H1 (cell line): ENCODE measurements around the gene TEAD1. TPM values are rescaled to one million over a fixed set of nuclear protein-coding genes. Genes with fewer than 3 reads are reported as not detected.

Experiments
- CTCF ChIA-PET: fragments of 300-600 bp; sonication (Branson Sonifier 250); formaldehyde crosslinking; loops from one replicate; lab custom pipeline; 2021; ENCODE audit not compliant: partially characterized antibody; lab: Charles Lee
- POLR2A ChIA-PET: fragments of 300-600 bp; sonication (Branson Sonifier 250); formaldehyde crosslinking; loops from one replicate; lab custom pipeline; 2021; ENCODE audit warnings: inconsistent platforms; ENCODE audit not compliant: partially characterized antibody; lab: Charles Lee
- DNase-seq, 2 experiments: peaks; one replicate each; pipeline versions ENCODE4 v3.0.0 to v3.0.0-alpha.2; 2010 to 2022; ENCODE audit warnings: low spot score in 2 of 2, low read depth in 1 of 2, mixed read lengths in 1 of 2
- FAIRE-seq: peaks from 2 replicates; lab custom pipeline; 2011; peaks lifted over from hg19 to GRCh38; lab: Jason Lieb, UNC
- H2AFZ ChIP-seq: 2 replicates; pipeline ENCODE4 v1.8.1; 2012; ENCODE audit warnings: low read length, inconsistent platforms
- H2AK5ac ChIP-seq: 2 replicates; pipeline ENCODE4 v1.6.1; 2013; ENCODE audit warnings: low read depth, low read length
- H2BK120ac ChIP-seq: replicated peaks from 2 replicates; pipeline ENCODE3; 2013; ENCODE audit warnings: low read depth, low read length, inconsistent platforms
- H2BK12ac ChIP-seq: 2 replicates; pipeline ENCODE4 v1.6.1; 2013; ENCODE audit warnings: low read depth, low read length
- H2BK15ac ChIP-seq: 2 replicates; pipeline ENCODE4 v1.6.1; 2013; ENCODE audit warnings: low read length
- H2BK20ac ChIP-seq: 2 replicates; pipeline ENCODE4 v1.6.1; 2013; ENCODE audit warnings: low read length
- H2BK5ac ChIP-seq: 2 replicates; pipeline ENCODE4 v1.6.1; 2013; ENCODE audit warnings: low read depth, low read length
- H3K14ac ChIP-seq: 2 replicates; pipeline ENCODE4 v1.6.1; 2013; ENCODE audit warnings: inconsistent platforms; ENCODE audit not compliant: insufficient read length
- H3K18ac ChIP-seq: 2 replicates; pipeline ENCODE4 v1.6.1; 2013; ENCODE audit warnings: low read length; ENCODE audit errors: extremely low read depth
- H3K23ac ChIP-seq: 2 replicates; pipeline ENCODE4 v1.6.1; 2013; ENCODE audit warnings: inconsistent platforms; ENCODE audit not compliant: insufficient read length
- H3K23me2 ChIP-seq: 2 replicates; pipeline ENCODE4 v1.6.1; 2013; ENCODE audit warnings: low read depth, low read length
- H3K27ac ChIP-seq: 2 replicates; pipeline ENCODE4 v1.6.1; 2011; ENCODE audit warnings: low read depth, low read length, inconsistent platforms
- H3K27me3 ChIP-seq, 4 experiments: replicated peaks in 1 of 4; 1 replicate in 1 of 4; 2 replicates in 3 of 4; pipeline versions ENCODE4 v1.6.1 to v1.8.1; 2011 to 2013; ENCODE audit warnings: low read length in 3 of 4, mild to moderate bottlenecking in 3 of 4, inconsistent platforms in 2 of 4, mixed read lengths in 2 of 4, moderate library complexity in 1 of 4; ENCODE audit not compliant: control insufficient read depth in 3 of 4, insufficient read depth in 3 of 4; ENCODE audit errors: extremely low read depth in 1 of 4
- H3K36me3 ChIP-seq, 4 experiments: 2 replicates each; pipeline versions ENCODE4 v1.6.1 to v1.8.1; 2011 to 2013; ENCODE audit warnings: mild to moderate bottlenecking in 4 of 4, low read length in 3 of 4, moderate library complexity in 2 of 4, control low read depth in 1 of 4, inconsistent platforms in 1 of 4; ENCODE audit not compliant: insufficient read depth in 4 of 4, control insufficient read depth in 2 of 4
- H3K4ac ChIP-seq: replicated peaks from 2 replicates; pipeline ENCODE3; 2013; ENCODE audit warnings: low read length, low read depth, mixed read lengths, inconsistent platforms; ENCODE audit not compliant: insufficient read length
- H3K4me1 ChIP-seq, 4 experiments: replicated peaks in 1 of 4; 1 replicate in 1 of 4; 2 replicates in 3 of 4; pipeline versions ENCODE4 v1.6.1 to v1.8.1; 2011 to 2013; ENCODE audit warnings: low read length in 3 of 4, inconsistent platforms in 2 of 4, mixed read lengths in 1 of 4; ENCODE audit not compliant: insufficient read depth in 4 of 4, control insufficient read depth in 3 of 4
- H3K4me2 ChIP-seq, 2 experiments: 2 replicates each; pipeline versions ENCODE4 v1.6.1 to v1.8.1; 2011 to 2013; ENCODE audit warnings: low read depth in 2 of 2, low read length in 2 of 2, control low read depth in 1 of 2, inconsistent platforms in 1 of 2, mild to moderate bottlenecking in 1 of 2; ENCODE audit not compliant: insufficient read depth in 1 of 2
- H3K4me3 ChIP-seq, 4 experiments: fragments of 200-600, 300-600 bp in 1 of 4; sonication (generic), shearing (Covaris generic), sonication (Bioruptor Twin) in 1 of 4; 2 replicates each; pipeline versions ENCODE4 v1.5.1 to v1.8.1; 2011 to 2016; ENCODE audit warnings: low read length in 4 of 4, low read depth in 3 of 4, control low read depth in 2 of 4, inconsistent platforms in 2 of 4, mild to moderate bottlenecking in 2 of 4, mixed read lengths in 1 of 4, moderate library complexity in 1 of 4; ENCODE audit not compliant: insufficient read depth in 2 of 4; ENCODE audit errors: extremely low read depth in 1 of 4
- H3K56ac ChIP-seq: replicated peaks from 2 replicates; pipeline ENCODE3; 2013; ENCODE audit warnings: low read depth, mild to moderate bottlenecking, mixed read lengths, low read length, inconsistent platforms; ENCODE audit not compliant: insufficient read length
- H3K79me1 ChIP-seq: 2 replicates; pipeline ENCODE4 v1.6.1; 2013; ENCODE audit warnings: low read depth, low read length, control low read depth
- H3K79me2 ChIP-seq, 2 experiments: 2 replicates each; pipeline versions ENCODE4 v1.6.1 to v1.8.1; 2012 to 2013; ENCODE audit warnings: low read length in 2 of 2, mild to moderate bottlenecking in 2 of 2, inconsistent platforms in 1 of 2; ENCODE audit not compliant: insufficient read depth in 2 of 2, control insufficient read depth in 1 of 2
- H3K9ac ChIP-seq, 4 experiments: replicated peaks in 1 of 4; 1 replicate in 1 of 4; 2 replicates in 3 of 4; pipeline versions ENCODE4 v1.6.1 to v1.8.1; 2011 to 2013; ENCODE audit warnings: low read depth in 3 of 4, low read length in 3 of 4, control low read depth in 2 of 4, mild to moderate bottlenecking in 2 of 4, moderate library complexity in 2 of 4, inconsistent platforms in 1 of 4; ENCODE audit errors: extremely low read depth in 1 of 4
- H3K9me3 ChIP-seq, 2 experiments: 2 replicates each; pipeline versions ENCODE4 v1.6.1 to v1.8.1; 2012 to 2013; ENCODE audit warnings: mild to moderate bottlenecking in 2 of 2, moderate library complexity in 2 of 2, control low read depth in 1 of 2, inconsistent platforms in 1 of 2, low read depth in 1 of 2, low read length in 1 of 2, mixed read lengths in 1 of 2; ENCODE audit not compliant: insufficient read depth in 2 of 2
- H4K20me1 ChIP-seq, 2 experiments: replicated peaks in 1 of 2; 2 replicates each; pipeline versions ENCODE3 to v1.8.1; 2011 to 2013; ENCODE audit warnings: inconsistent platforms in 2 of 2, low read length in 2 of 2, mild to moderate bottlenecking in 1 of 2; ENCODE audit not compliant: insufficient read depth in 2 of 2, control insufficient read depth in 1 of 2
- H4K5ac ChIP-seq: 2 replicates; pipeline ENCODE4 v1.6.1; 2013; ENCODE audit warnings: low read length, low read depth, mixed read lengths, inconsistent platforms; ENCODE audit not compliant: insufficient read length
- H4K8ac ChIP-seq: 2 replicates; pipeline ENCODE4 v1.8.0; 2013; ENCODE audit warnings: mild to moderate bottlenecking, moderate library complexity, low read length, inconsistent platforms; ENCODE audit not compliant: insufficient read depth; ENCODE audit errors: extremely low read depth
- H4K91ac ChIP-seq: replicated peaks from 2 replicates; pipeline ENCODE3; 2013; ENCODE audit warnings: low read length, mixed read lengths, inconsistent platforms; ENCODE audit not compliant: insufficient read length
- RFX5 ChIP-seq: IDR thresholded peaks from 2 replicates; pipeline ENCODE4 v1.6.1; 2011; ENCODE audit warnings: low read depth, low read length, improper control_type of control experiment, borderline replicate concordance
- SRF ChIP-seq: IDR thresholded peaks from 2 replicates; pipeline ENCODE4 v1.6.1; 2011; ENCODE audit warnings: mild to moderate bottlenecking, low read depth, low read length, moderate library complexity
- WGBS, 2 experiments: shearing (Covaris generic) in 1 of 2; methylation state at CpG; one replicate each; pipeline versions ENCODE4 v1.1.6 to v1.1.7; 2013 to 2015; ENCODE audit warnings: low lambda C conversion rate in 2 of 2, mixed read lengths in 2 of 2, inconsistent platforms in 1 of 2, low coverage in 1 of 2, missing lambda C conversion rate in 1 of 2; ENCODE audit not compliant: insufficient replicate concordance in 2 of 2, insufficient coverage in 1 of 2, insufficient read length in 1 of 2; ENCODE audit errors: extremely low coverage in 1 of 2, missing lambda C conversion rate in 1 of 2; 5-methylcytosine and 5-hydroxymethylcytosine counted together
- polyA plus RNA-seq, 7 experiments: library from polyadenylated mRNA; depleted of rRNA in 3 of 7; stranded (reverse) in 5 of 7; unstranded in 2 of 7; fragments of >200 nt in 5 of 7; fragments of 200-250 nt in 2 of 7; gene quantifications; 1 replicate in 5 of 7; 2 replicates in 1 of 7; 4 replicates in 1 of 7; pipeline versions ENCODE4 v1.2.1 to v1.2.3, GENCODE V29; 2011 to 2013; ENCODE audit warnings: missing spikeins in 2 of 7, mixed read lengths in 2 of 7
- total RNA-seq: library from RNA; stranded (reverse); fragmentation: NEBNext Ultra II Directional; extraction: Animal tissue kit (Norgen Biotek cat#: 25700); gene quantifications from 2 replicates; pipeline ENCODE4 v1.2.1, GENCODE V29; 2021

TEAD1 gene
- total and polyA plus RNA-seq, 2 of the 8 experiments (the other 6 are each of a cell fraction or from before 2014, with no cell fraction given), result 15.6 to 67.4 TPM

- Histone ChIP-seq H3K36me3 (no peaks in the 10 kb centered on the region; a peak in 1 of 8 replicates), H3K56ac (no peak overlapping the region), H3K9ac (peak overlapping the region; percentile 53 to 80 (median 71)), H3K4me2 (peak overlapping the region; percentile 48 to 74), H3K79me2 (peaks cover 0 to 33% of the 10 kb centered on the region in 2 experiments; a peak in 2 of 4 replicates), H2BK15ac (no peak overlapping the region), H4K8ac (peak overlapping the region; percentile 97; the same call in 1 of the 2 replicates), H3K9me3 (no peaks in the 10 kb centered on the region), H2BK5ac (peak overlapping the region; percentile 45; the same call in 1 of the 2 replicates), H2AK5ac (no peak overlapping the region), H3K4ac (no peak overlapping the region), H4K91ac (no peak overlapping the region), H4K20me1 (peaks cover 5 to 8% of the 10 kb centered on the region in 2 experiments), H2BK20ac (no peak overlapping the region), H3K27me3 (peaks cover 0 to 4% (median 1%) of the 10 kb centered on the region in 4 experiments; a peak in 4 of 7 replicates), H3K23me2 (peaks cover 6% of the 10 kb centered on the region; the same call in 1 of the 2 replicates), H3K4me1 (peaks cover 0 to 8% (median 0%) of the 10 kb centered on the region in 4 experiments; a peak in 5 of 7 replicates), H3K4me3 (peak overlapping the region; percentile 55 to 99 (median 64)), H2AFZ (no peak overlapping the region), H3K23ac (no peak overlapping the region), H4K5ac (no peak overlapping the region), H2BK120ac (no peak overlapping the region), H3K79me1 (no peaks in the 10 kb centered on the region), H3K27ac (0 out of 2 replicates have a peak overlapping the region, but pooled peaks have one; percentile 47), H2BK12ac (peak overlapping the region; percentile 70; the same call in 1 of the 2 replicates), H3K14ac (no peak overlapping the region), H3K18ac (peak overlapping the region; percentile 89)
- CTCF ChIA-PET, result interaction anchor here (1.1 to 1.4 kb wide), 5 partner anchors 11 to 262 kb away, joined by 3 to 5 read pairs (median 3); no protein-coding TSS in a partner anchor
- 23% methylated on average over 12 of the region's 12 CpGs; no CpG with 5 or more reads in 1 of the 2 experiments for WGBS, 2 experiments
- POLR2A ChIA-PET, result interaction anchor here (1.0 to 1.5 kb wide), 3 partner anchors 11 to 194 kb away, joined by 3 read pairs; no protein-coding TSS in a partner anchor
- FAIRE-seq (no peak), DNase-seq (no peak)
- TF ChIP-seq SRF (no peak), RFX5 (no peak)
Observed at GRCh38 chr11:12673601-12673923, 659 bp upstream of the TEAD1 start.
